NAMALWA (cell line): ENCODE results near the gene SYDE1.

Experiments used
- DNase-seq: peaks from one replicate; pipeline ENCODE4 v3.0.0-alpha.2; 2015; ENCODE audit warnings: low spot score

The SYDE1 gene

GRCh38 chr19:15125232-15126067 is 18.2 kb downstream of the SYDE1 start:
- peak; percentile 99 for DNase-seq

DNA sequence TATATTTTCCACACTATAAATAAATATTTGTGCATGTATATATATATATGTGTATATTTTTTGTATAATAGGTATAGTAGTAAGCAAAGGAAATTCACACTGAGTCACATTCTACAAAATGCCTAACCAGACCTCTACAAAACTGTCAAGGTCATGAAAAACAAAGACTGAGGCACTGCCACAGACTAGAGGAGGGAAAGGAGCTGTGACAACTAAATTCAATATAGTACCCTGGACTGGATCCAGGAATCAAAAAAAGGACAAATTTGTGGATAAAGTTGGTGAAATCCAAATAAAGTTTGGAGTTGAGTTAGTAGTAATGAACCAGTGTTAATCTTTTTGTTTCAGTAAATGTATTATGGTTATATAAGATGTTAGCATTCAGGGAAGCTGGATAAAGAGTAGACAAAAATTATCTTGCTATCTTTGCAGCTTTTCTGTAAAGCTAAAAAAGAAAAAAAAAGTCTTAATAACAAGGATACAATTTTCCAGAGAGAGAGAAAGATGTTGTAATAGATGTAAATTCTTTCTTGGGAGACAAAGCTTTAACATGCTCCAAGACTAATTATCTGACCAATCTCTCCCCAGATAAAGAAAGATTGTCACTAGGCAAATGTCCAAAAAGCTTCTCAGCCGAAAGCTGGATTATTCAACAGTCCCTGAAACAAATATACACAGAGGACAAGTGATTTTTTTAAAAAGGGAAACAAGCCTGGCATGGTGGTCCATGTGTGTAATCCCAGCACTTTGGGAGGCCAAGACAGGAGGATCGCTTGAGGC is 19.1 kb downstream of the SYDE1 start:
- DNase-seq, result no peak

- no peak for DNase-seq
Observed at GRCh38 chr19:15128162-15128770, 21.1 kb downstream of the SYDE1 start.

- no peak for DNase-seq
Observed at GRCh38 chr19:15129856-15130585, 22.8 kb downstream of the SYDE1 start.

- DNase-seq, result no peak
Observed at GRCh38 chr19:15136234-15136954, 29.2 kb downstream of the SYDE1 start.

GRCh38 chr19:15137777-15138176 is 30.6 kb downstream of the SYDE1 start:
- DNase-seq, result no peak

- no peak for DNase-seq
Observed at GRCh38 chr19:15138427-15138826, 31.2 kb downstream of the SYDE1 start.

GRCh38 chr19:15141143-15141542 is 33.9 kb downstream of the SYDE1 start:
- no peak for DNase-seq

DNA sequence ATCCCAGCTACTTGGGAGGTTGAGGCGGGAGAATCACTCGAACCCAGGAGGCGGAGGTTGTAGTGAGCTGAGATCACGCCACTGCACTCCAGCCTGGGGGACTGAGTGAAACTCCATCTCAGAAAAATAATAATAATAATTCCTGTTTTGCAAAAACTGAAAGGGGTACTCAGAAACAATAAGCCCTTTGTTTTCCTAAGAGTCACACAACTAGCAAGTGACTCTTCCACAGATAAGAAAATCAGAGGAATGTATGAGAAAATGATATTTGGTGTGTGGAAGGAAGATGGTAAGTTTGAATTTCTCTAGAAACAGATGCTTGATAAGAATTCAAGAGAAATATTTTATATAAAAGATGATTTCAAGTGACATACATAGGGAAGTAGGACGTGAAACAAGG is 35.1 kb downstream of the SYDE1 start:
- no peak for DNase-seq

GRCh38 chr19:15144046-15144646 is 36.9 kb downstream of the SYDE1 start:
- no peak for DNase-seq

GRCh38 chr19:15147090-15147489 is 39.9 kb downstream of the SYDE1 start:
- DNase-seq, result no peak

GRCh38 chr19:15149737-15150136 is 42.5 kb downstream of the SYDE1 start:
- no peak for DNase-seq

GRCh38 chr19:15154002-15154612 is 46.9 kb downstream of the SYDE1 start:
- DNase-seq, result peak; percentile 79

GRCh38 chr19:15155296-15155695 is 48.1 kb downstream of the SYDE1 start:
- no peak for DNase-seq

DNA sequence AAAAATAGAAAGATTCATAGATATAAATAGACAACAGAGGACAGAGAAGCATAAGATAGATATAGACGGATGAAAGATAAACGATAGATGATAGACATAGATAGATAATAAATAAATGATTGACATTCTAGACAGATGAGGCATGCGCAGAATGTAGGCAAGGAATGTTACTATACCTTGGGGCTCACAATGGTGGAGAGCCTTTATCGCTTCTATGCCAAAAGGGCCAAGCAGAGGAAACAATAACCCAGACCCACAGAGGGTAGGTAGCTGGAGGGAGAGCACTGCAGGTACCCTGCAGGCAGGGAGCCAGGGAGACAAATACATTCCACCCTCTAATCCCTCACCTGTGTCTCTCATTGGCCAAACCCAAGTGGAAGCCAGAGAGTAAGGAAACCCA is 49.2 kb downstream of the SYDE1 start:
- DNase-seq, result no peak

DNA sequence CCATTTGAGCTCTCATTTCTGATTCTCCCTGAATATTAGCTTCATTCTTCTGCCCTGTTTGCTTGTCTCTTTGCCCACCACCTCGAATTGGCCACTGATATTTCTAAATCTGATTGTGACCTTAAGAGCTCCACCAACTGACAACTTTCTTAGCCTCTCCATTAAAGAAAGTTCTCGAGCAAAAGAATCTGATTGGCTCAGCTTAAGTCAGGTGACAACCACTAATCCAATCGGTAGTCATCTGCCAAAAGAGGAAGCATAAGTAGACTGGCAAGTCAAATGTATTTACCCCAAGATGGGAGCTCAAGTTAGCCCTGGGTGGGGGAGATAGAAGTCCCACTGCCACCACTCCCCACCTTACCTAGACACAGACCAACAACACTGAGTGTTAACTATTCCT is 52.0 kb downstream of the SYDE1 start:
- peak; percentile 85 for DNase-seq

GRCh38 chr19:15161028-15161984 is 54.1 kb downstream of the SYDE1 start:
- peak; percentile 76 for DNase-seq
